ENCODE data around the gene PTCHD1. TPM values are rescaled to one million over a fixed set of nuclear protein-coding genes. Genes with fewer than 3 reads are reported as not detected.
A peak's percentile ranks its signal among the peaks of the same experiment; 100 is the strongest.

The PTCHD1 gene
- total and polyA plus RNA-seq, 8 donors, result under 0.01 to 0.16 (median 0.04) TPM; not detected in 1

DNA sequence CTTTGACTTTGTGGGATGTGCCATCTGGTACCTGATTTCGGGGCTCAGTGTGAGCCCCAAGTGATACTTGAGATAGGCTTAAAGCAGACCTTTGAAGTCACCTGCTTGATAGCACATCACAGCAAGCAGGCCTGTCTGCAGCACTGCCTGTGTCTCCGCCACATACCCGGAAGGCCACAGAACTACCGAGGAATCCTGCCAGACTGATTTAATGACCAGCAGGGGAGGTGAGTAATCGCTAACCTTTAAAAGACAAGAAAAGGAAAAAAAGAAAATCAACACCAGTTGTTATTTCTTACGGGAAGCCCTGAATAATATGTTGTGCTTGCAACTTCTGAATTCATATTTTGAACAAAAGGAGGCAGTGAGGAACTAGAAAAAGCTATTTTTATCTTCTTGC lies 6.8 kb downstream of the PTCHD1 start:
- no peaks in the 10 kb centered on the region for H3K36me3 ChIP-seq
- H3K27ac ChIP-seq, result no peak overlapping the region
- H3K27me3 ChIP-seq, result peaks cover 0 to 26% (median 3%) of the 10 kb centered on the region in 4 donors
- DNase-seq (peak in 2 of 6 donors; percentile 24 to 35), ATAC-seq (peak in 1 of 4 donors; percentile 60), FAIRE-seq (no peak)
- no peak overlapping the region for H3K4me3 ChIP-seq
- intact Hi-C loops (cut with DNase I), result no loop called here
- H3K9me3 ChIP-seq, result no peaks in the 10 kb centered on the region
- 36 to 49% methylated on average over 6 of the region's 6 CpGs for WGBS, 2 donors
- H3K4me1 ChIP-seq, result no peaks in the 10 kb centered on the region
- TF ChIP-seq, protein P1, sequence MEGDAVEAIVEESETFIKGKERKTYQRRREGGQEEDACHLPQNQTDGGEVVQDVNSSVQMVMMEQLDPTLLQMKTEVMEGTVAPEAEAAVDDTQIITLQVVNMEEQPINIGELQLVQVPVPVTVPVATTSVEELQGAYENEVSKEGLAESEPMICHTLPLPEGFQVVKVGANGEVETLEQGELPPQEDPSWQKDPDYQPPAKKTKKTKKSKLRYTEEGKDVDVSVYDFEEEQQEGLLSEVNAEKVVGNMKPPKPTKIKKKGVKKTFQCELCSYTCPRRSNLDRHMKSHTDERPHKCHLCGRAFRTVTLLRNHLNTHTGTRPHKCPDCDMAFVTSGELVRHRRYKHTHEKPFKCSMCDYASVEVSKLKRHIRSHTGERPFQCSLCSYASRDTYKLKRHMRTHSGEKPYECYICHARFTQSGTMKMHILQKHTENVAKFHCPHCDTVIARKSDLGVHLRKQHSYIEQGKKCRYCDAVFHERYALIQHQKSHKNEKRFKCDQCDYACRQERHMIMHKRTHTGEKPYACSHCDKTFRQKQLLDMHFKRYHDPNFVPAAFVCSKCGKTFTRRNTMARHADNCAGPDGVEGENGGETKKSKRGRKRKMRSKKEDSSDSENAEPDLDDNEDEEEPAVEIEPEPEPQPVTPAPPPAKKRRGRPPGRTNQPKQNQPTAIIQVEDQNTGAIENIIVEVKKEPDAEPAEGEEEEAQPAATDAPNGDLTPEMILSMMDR (IDR thresholded peaks at IDR 0.05), result peak in 1 of 4 donors; percentile 10

DNA sequence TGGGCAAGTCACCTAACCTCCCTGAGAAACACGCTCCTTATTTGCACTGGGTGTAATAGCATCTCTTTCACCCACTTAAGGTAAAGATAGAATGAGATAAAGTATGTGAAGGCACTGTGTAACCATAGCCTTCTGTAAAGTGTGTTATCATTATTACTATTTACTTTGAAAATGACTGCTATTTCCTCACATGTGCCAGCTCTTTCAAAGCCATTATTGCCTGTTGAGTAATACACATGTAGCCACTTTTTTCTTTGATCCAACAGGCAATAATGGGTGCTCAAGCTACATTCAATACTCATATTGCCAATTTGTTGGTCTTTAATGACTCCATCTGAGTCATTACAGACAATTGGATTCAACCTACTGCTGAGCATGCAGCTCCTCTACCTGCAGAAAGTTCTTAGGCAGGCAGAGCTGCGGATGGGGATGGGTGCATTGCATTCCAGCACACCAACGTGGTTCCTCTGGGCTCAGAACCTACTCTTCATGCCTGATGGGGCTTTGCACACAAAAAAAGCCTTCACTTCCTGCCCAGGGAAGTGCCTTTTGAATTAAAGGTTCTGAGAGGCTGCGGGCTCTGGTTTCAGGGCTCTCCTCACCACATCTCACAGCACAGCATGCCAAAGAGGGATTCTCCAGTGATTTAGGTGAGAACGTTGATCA lies 9.7 kb downstream of the PTCHD1 start:
- FAIRE-seq, result no peak

DNA sequence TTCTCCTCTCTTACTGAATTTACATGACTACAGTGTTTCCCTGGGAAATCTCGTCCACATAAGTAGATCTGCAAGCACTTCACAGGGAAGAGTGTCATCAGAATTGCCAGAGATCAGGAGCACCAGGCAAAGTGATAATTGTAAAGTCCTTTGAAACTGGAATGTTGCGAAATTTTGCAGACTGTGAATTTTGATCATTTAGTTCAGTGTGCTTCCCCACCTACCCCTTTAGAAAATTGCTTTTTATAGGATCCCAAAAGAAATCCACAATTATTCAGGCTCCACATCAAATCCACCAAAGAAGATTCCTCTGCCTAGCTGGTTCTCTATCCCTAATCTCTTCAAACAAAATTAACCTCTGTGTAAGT lies 10.2 kb downstream of the PTCHD1 start:
- 56 to 57% methylated on average over 2 of the region's 2 CpGs for WGBS, 2 donors
- H3K27ac ChIP-seq, result no peak overlapping the region
- H3K36me3 ChIP-seq, result no peaks in the 10 kb centered on the region
- H3K4me1 ChIP-seq, result no peaks in the 10 kb centered on the region
- ATAC-seq (no peak), DNase-seq (no peak), FAIRE-seq (no peak)
- H3K4me3 ChIP-seq, result no peak overlapping the region
- peaks cover 0 to 11% (median 0%) of the 10 kb centered on the region in 4 donors for H3K27me3 ChIP-seq
- H3K9me3 ChIP-seq, result no peaks in the 10 kb centered on the region
- intact Hi-C loops (cut with DNase I), result no loop called here
- TF ChIP-seq, protein P1 (IDR thresholded peaks at IDR 0.05), result no peak

More for the DNA sequence above, 9.7 kb downstream of the PTCHD1 start:
- peaks cover 0 to 15% (median 0%) of the 10 kb centered on the region in 4 donors for H3K27me3 ChIP-seq
- H3K36me3 ChIP-seq, result no peaks in the 10 kb centered on the region
- ATAC-seq (peak in 1 of 4 donors; percentile 8), DNase-seq (no peak)
- 40 to 51% methylated on average over 5 of the region's 5 CpGs for WGBS, 2 donors
- intact Hi-C loops (cut with DNase I), result no loop called here
- H3K4me3 ChIP-seq, result no peak overlapping the region
- no peaks in the 10 kb centered on the region for H3K4me1 ChIP-seq
- H3K9me3 ChIP-seq, result no peaks in the 10 kb centered on the region
- TF ChIP-seq, protein P1 (IDR thresholded peaks at IDR 0.05), result no peak
- H3K27ac ChIP-seq, result no peak overlapping the region

DNA sequence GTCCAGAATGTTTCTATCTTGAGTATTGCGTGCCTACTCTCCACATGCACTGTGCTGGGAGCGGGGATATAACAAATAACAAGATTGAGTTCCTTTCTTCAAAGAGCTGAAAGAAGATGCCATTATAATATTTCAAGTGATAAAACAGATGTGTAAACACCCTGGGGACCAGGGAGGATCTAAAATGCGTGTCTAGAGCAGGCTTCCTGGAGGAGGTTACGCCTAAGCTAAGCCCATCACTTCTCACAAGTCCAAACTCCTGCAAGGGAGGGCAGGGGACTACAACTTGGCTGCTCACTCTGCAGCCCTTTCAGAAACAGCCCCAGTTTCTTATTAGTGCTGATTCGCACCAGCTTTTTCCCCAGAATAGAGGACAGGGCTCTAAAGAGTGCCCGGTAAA lies 21.5 kb downstream of the PTCHD1 start:
- no peak for FAIRE-seq

DNA sequence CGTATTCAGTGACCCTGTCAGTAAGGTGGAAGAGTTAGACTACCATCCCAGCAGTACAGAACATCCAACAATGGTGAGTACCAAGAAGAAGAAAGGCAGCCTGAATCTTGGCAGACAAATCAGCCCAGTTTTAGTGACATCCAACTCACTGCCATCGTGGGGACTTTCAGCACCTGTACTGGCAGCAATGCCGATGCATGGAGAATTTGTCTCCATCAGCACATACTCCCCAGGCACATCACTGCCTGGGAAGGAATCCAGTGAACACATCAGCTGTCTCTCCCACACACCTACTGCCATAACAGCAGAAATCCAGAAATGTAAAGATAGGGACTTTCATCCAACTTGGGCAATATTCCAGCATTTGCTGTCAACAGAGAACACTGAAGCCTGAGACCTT lies 29.8 kb downstream of the PTCHD1 start:
- WGBS, 2 donors, result 64% methylated on average over 3 of the region's 3 CpGs
- Histone ChIP-seq H3K36me3 (no peaks in the 10 kb centered on the region), H3K4me3 (no peak overlapping the region), H3K27me3 (no peaks in the 10 kb centered on the region), H3K27ac (no peak overlapping the region), H3K9me3 (no peaks in the 10 kb centered on the region), H3K4me1 (no peaks in the 10 kb centered on the region)
- DNase-seq (no peak), FAIRE-seq (no peak), ATAC-seq (no peak)
- TF ChIP-seq, protein P1 (IDR thresholded peaks at IDR 0.05), result no peak
- intact Hi-C loops (cut with DNase I), result no loop called here

More for the DNA sequence above, 21.5 kb downstream of the PTCHD1 start:
- Histone ChIP-seq H3K27me3 (no peaks in the 10 kb centered on the region), H3K9me3 (no peaks in the 10 kb centered on the region), H3K27ac (no peak overlapping the region), H3K4me1 (no peaks in the 10 kb centered on the region), H3K4me3 (no peak overlapping the region), H3K36me3 (no peaks in the 10 kb centered on the region)
- ATAC-seq (no peak), DNase-seq (no peak)
- TF ChIP-seq, protein P1 (IDR thresholded peaks at IDR 0.05), result no peak
- WGBS, 2 donors, result 84 to 85% methylated on average over 6 of the region's 6 CpGs
- intact Hi-C loops (cut with DNase I), result no loop called here
